IPS DF 4.7 (cell line): ENCODE measurements around the gene MLXIP.
"Not testable (repeated sequence)": the region's sequence is repeated elsewhere in the genome, so short reads cannot be mapped to it uniquely, and the experiment has no call there.

Source experiments
- DNase-seq: peaks from one replicate; pipeline ENCODE4 v3.0.0-alpha.2; 2013; ENCODE audit warnings: low spot score; ENCODE audit errors: extremely low read depth

Gene MLXIP

GRCh38 chr12:122094735-122095631, 16.4 kb downstream of the MLXIP start:
- DNase-seq, result no peak

GRCh38 chr12:122096014-122096413, 17.5 kb downstream of the MLXIP start:
- no peak for DNase-seq

DNA sequence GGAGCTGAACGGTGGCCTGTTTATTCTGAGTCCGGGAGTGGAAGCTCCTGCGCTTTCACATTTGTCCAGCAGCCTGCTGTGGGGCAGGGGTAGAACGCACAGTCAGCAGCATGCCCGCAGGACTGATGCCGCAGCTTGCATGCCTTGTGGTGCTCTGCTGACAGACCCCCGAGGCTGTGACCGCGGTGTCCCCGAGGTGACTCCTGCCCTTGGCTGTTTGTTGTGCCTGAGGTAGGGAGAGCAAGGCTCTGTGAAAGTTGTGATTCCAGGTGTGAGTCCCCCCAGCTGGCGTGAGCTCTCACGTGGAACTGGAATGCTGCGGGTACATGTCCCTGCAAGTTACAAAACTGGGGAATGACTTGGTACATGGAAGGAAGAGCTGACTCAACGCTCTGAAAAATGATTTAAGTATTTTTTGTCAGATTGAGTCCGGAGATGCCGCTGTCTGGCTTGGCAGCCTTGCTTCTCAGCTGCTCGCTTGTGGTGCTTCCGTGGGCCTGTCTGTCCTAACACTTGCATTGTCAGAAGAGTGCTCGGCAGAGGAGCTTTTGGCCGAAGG, 18.1 kb downstream of the MLXIP start:
- DNase-seq, result no peak

DNA sequence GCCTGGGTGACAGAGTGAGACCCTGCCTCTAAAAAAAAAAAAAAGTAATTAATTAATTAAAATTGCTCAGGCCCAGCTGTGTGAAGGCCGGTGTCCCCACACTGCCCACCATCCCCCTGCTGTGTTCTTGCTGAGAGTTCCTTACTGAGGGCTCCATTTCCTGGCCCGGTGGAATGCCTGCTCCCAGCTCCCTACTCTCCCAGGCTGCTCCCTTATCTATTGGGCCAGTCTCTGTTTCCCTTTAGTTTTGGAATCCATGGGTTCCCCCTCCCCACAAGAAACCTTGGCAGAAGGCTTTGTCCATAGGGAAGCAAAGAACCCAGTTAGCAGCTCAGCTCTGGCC, 19.0 kb downstream of the MLXIP start:
- DNase-seq, result no peak

- no peak for DNase-seq
Observed at GRCh38 chr12:122097927-122098756, 19.6 kb downstream of the MLXIP start.

GRCh38 chr12:122099280-122099749, 20.8 kb downstream of the MLXIP start:
- DNase-seq, result no peak

GRCh38 chr12:122099856-122100255, 21.3 kb downstream of the MLXIP start:
- no peak for DNase-seq

DNA sequence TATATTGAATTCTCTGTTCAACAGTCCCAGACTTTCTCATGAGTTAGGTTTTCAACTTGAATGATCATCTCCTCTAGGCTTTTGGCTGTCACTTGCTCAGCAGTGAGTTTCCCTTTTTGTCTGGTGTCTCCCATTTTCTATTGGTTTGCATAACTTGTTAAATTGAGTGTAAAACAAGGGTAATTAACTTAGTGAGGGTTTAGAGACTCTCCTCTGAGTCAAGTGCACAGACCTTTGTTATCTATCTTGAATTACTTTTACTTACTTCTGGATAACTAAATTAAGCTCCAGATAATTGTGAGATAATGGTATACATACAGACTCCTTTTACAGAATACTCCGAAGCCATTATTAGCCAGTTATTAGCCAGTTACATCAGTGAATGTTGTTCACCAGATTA, 22.0 kb downstream of the MLXIP start:
- DNase-seq, result no peak

GRCh38 chr12:122102331-122102730, 23.8 kb downstream of the MLXIP start:
- DNase-seq, result no peak

GRCh38 chr12:122104844-122105243, 26.3 kb downstream of the MLXIP start:
- DNase-seq, result no peak

DNA sequence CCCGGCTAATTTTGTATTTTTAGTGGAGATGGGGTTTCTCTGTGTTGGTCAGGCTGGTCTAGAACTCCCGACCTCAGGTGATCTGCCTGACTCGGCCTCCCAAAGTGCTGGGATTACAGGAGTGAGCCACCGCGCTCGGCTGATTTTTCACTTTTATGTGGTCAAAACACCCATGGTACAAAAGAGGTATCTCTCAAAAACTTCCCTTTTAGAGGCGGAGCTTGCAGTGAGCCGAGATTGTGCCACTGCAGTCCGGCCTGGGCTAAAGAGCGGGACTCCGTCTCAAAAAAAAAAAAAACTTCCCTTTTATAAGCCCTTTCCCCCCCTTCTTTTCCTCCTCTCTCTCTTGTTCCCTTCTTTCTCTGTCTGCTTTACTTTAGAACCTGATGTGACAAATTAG, 26.9 kb downstream of the MLXIP start:
- DNase-seq, result not testable (repeated sequence)

- no peak for DNase-seq
Observed at GRCh38 chr12:122106843-122107242, 28.3 kb downstream of the MLXIP start.

- no peak for DNase-seq
Observed at GRCh38 chr12:122107261-122107660, 28.7 kb downstream of the MLXIP start.

DNA sequence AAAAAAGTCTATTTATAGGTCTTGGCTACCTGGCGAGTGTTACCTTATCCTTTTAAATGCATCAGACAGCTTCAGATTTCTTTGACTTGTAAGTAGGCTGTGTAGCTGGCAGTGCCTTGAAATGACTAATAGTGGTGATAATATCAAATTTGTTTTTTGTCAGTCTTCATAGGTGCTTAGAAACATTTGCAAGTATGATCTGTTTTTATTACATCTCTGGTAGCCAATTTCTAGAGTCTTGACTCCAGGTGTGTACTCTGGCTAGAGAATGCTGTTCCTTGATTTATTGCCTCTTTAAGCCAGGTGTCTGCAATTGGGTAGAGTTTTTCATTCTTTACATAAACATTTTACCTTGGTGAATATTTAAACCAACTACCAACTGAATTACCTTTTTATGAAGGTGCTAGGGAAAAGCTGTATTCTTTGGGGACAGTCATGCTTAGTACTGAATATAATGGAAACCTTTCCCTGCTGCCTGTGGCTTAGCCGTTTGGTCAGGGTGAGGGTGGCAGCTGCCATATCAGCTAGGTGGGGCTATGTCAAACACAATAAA, 32.6 kb downstream of the MLXIP start:
- DNase-seq, result no peak

DNA sequence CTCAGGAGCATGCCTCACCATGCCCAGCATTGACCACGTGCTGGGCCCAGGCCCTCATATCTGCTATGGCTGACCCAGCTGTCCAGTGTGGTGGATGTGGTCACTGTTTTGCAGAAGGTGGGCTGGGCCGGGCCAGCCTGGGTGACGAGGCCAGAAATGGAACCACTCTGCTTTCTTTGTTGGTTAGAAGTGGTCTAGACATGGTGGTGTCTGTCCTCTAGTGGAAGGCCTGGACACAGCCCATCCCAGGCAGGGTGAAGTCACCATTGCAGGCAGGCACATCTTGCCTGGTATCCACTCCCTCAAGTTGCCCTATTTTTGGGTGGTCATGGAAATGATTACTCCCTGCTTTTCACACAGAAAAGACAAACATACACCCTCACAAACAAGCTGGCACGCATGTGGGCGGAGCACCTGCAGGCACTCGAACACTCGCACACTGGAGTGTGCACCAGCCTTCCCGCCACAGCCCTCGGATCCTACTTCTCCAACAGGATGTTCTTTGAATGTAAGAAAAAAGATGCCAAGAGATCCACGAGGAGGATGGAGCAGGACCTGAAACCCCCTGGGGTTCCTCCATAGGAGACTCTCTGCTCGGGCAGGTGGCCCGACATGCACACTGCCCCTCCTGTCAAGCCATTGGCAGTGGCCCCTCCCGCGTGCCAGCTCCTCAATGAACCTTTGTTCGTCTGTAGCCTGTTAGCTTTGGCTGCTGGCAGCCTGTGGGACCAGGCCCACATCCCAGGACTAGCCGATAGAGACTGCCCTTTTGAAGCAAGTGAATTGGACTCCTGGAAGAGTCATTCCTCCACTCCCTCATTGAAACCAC, 38.4 kb downstream of the MLXIP start:
- no peak for DNase-seq

- DNase-seq, result no peak
Observed at GRCh38 chr12:122117979-122118378, 39.4 kb downstream of the MLXIP start.

GRCh38 chr12:122121341-122121740, 42.8 kb downstream of the MLXIP start:
- not testable (repeated sequence) for DNase-seq

DNA sequence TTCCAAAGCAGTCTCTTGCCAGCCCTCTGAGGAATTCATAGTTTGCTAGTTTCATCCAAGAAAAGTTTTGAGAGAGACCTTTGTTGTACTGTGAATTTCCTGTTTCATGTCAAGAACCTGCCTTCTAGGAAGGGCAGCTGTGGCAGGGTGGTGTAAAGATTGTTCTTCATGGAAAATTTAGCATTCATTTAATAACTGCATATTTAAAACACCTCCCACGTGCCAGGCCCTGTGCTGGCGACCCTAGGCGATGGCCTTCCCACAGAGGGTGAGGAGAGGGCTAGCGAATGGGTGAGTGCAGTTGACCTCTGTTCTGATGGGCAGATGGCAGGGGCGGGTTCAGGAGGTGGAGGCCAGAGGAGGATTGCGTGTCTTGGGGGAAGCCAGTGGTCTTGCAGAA, 43.2 kb downstream of the MLXIP start:
- no peak for DNase-seq

- peak; percentile 68 for DNase-seq
Observed at GRCh38 chr12:122123051-122123760, 44.6 kb downstream of the MLXIP start.

DNA sequence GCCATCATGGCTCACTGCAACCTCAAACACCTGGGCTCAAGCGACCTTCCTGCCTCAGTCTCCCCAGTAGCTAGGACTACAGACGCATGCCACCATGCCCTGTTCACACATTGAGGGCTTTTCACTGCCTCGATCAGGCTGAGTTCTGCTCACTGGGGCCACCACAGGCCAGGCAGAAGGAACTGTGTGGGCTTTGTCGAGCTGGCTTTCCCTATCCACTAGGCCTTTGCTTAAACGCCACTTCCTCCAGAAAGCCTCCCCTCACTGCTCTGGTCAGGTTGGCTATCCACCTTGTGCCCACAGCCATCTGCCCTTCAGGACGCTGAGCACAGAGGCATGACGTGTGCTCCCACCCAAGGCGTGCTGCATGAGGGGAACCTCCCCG, 45.2 kb downstream of the MLXIP start:
- no peak for DNase-seq
